ENCODE measurements around the gene DGCR6L.
A peak's percentile ranks its signal among the peaks of the same experiment; 100 is the strongest.
"Not testable (repeated sequence)": the region's sequence is repeated elsewhere in the genome, so short reads cannot be mapped to it uniquely, and the experiment has no call there.

Gene DGCR6L

DNA sequence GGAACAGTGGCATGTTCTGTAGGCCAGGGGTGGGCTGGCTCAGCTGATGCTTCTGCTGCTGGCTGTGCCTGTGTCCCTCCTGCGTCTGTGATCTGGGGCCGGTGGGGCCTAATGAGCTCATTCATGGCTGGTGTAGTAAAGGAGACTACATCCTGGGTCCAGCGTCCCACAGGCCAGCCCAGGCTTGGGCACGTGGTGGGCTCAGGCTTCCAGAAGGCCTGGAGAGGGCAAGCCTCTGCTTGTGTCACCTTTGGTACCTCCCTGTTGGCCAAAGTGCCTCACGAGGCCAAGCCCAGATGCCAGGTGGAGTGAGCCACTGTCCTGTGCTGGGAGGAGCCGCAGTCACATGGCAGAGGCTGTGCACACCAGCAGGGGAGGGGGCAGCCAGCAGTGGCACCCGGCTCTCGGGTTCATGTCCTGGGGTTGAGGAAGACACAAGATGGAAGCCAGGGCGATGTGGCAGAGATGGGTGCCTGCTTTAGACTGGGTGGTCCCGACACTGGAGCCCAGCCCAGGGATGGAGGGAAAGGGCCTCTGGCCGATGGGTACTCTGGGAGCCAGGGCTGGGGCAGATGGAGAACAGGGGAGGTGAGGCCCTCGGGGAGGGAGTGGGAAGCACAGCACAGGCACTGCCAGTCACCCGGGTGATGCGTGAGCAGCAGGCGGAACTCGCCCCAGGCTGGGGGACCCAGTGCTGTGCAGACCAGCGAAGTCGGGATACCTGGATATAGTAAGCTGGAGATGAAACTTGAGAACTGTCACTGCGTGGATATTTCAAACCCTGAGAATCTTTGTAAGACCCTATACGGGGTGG lies 8.4 kb downstream of the DGCR6L start:
- not testable (repeated sequence) for H3K4me3 ChIP-seq (ENCODE audit: low read depth, low read length); DNase-seq (ENCODE audit: low read depth)

DNA sequence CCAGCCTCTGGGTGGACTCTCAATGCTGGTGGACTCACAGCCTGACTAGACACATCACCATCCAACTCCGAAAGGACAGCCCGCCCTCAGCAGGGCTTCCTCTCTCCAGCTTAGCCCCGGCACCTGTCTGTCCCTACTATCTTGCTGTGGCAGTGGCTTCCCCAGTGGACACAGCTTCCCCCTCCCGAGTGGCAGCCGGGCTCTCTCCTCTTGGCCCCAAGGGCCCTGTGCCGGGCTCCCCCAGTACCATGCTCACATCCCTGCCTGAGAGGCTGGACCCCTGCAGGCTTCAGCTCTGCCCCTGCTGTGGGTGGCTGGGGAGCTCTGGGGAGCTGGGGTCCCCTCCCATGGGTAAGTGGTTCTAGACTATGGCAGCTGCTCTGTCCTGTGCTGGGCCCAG lies 9.1 kb downstream of the DGCR6L start:
- not testable (repeated sequence) for H3K4me3 ChIP-seq (ENCODE audit: low read depth, low read length); DNase-seq (ENCODE audit: low read depth)

DNA sequence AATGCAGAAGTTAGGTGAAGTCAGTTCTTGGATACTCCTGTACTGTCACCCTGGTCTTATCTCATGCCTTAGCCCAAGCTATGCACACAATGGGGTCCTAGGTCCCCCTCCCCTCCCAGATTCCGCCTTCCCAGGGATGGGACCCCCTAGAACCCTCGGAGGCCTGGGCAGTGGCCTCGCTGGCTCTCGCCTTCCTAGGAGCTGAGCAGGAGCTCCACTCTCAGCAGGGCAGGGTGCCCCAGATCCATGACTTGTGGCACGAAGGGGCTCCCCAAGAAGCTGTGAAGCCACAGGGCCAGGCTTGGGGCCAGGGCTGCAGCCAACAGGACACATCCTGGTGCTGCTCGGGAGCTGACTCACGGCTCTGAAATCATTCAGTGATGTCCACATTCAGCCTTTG lies 9.7 kb downstream of the DGCR6L start:
- DNase-seq (ENCODE audit: low read depth); H3K4me3 ChIP-seq (ENCODE audit: low read depth, low read length): not testable (repeated sequence)

DNA sequence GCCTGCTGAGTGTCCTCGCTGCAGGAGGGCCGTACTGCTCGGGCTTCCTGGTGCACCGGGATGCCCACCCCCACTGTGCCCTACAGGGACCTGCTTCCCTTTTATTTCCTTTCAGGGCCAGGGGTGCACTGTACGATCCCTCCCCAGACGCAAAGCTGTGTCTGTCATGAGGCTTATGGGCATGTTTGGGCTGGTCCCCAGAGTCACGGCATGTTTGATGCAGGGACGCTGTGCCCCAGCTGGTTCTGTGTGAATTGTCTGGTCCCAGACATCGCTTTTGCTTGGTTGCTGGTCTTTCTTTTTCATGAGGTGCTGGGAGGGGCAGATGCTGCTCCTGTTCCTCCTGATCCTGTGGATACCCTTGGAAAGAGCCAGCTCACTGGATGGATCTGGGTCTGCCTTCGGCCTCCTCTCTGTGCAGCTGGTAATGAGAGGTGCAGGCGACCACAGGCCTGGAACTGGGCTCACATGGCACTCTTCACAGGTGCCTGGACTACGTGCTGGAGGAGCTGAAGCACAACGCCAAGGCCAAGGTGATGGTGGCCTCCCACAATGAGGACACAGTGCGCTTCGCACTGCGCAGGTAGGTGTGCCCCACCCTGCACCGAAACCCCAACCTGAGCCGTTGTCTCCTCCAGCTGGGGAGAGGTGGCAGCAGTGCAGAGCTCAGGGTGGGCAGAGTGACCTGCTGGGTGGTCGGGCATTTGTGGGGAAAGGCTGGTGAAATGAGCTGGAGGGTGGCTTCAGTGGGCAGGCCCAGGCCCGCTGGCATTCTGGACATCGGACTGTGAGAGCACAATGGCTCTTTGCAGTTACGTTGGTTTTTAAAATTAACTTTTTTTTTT lies 10.8 kb downstream of the DGCR6L start:
- not testable (repeated sequence) for DNase-seq (ENCODE audit: low read depth); H3K4me3 ChIP-seq (ENCODE audit: low read depth, low read length)

DNA sequence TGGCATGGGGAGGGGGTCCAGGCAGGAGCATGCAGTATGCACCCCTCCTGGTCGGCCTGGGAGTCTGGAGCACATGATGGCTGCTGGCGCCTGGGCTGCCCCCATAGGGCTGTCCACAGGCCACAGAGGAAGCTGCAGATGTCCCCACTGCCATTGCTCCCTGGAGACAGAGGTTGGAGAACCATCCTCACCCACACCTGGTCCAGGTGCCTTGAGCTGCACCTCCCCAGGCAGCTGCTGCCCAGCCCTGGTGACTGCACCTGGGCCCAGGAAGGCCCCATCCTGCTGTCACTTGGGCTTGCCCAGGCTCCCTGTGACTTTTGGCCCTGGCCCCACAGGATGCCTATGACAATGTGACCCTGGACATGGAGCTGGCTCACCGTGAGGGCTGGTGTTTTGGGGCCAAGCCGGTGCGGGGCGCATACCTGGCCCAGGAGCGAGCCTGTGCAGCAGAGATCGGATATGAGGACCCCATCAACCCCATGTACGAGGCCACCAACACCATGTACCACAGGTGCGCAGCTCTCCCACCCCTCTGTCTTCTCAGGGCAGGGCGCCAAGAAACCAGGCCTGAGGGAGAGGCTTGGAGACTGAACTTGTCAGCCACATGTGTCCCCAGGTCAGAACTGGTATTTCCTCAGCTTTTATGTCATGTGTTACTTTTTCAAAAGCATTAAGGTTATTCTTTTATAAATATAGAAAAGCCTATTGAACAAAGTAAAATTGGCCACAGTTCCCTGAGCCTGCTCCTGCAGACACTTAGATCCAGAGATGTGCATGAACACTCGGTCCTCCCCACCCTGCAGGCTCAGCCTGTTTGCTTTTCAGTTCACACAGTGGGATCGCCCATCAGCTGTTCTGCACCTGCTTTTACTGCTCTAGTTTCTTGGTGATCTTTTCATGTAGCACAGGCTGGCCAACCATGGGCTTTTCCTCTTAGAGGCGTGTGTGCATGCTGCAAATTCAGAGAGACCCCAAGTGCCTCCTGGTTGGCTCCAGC lies 12.1 kb downstream of the DGCR6L start:
- not testable (repeated sequence) for H3K4me3 ChIP-seq (ENCODE audit: low read depth, low read length); DNase-seq (ENCODE audit: low read depth)

DNA sequence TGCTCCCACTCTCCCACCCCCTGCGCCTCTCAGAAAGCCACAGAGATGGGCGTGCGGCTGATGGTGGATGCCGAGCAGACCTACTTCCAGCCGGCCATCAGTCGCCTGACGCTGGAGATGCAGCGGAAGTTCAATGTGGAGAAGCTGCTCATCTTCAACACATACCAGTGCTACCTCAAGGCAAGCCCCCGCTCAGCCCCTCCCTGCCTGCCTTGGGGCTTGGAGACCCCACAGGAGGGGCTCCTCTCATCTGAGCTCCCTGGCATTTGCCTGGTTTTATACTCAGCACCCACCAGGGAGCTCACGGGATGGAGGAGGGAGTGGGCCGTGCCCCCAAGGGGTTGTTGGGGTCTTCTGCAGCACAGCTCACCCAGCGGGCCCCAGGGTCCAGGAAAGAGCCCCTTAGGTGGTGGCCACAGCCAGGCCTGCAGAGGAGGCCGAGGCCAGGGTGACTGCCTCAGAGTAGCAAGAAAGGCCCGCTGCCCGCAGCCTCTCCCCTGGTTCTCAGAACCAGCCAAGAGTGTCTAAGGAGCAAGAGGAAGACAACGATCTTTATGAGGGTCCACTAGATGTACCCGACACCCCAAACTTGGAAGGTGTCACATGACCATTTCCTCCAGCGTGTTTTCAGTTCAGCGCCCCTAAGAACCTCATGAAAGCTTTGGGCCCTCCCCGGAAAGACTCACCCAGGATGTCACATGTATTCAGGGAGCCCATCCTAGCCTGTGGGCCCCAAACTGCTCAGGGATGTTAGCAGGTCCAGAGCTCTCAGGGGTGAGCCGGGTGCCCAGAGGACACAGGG lies 13.0 kb downstream of the DGCR6L start:
- DNase-seq (ENCODE audit: low read depth); H3K4me3 ChIP-seq (ENCODE audit: low read depth, low read length): not testable (repeated sequence)

DNA sequence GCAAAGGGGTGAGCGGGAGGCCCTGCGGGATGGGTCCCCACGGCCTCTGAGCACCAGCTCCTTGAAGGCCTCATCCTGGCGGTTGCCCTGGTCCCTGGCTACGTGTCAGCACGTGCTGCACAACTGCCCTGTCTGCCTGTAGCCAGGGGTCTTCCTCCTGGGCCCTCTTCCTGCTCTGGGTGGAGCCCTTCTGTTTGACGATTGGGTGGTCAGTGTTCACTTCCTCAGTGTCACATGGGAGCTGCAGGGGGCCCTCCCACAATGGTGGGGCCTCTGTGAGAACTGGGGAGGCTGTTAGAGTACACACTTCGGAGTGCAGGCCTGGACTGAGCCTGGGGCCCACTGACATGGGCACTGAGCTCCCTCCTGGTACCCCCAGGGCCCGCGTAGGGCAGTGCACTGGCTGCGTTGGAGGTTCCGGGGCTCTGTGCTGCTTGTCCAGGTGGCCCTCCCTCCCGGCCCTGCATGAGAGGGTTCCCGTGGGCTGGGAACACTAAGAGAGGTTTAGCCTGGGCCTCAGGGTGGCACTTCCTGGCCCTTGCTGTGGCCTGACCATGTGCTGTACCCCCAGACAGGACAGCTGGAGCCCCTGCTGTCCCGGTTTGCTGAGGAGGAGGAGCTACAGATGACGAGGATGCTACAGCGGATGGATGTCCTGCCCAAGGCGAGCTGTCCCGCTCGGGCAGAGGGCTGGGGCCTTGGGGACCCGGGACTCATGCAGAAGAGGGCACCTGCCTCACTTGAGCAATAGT lies 13.8 kb downstream of the DGCR6L start:
- H3K4me3 ChIP-seq (ENCODE audit: low read depth, low read length), result no peak overlapping the region
- DNase-seq (ENCODE audit: low read depth), result no peak

DNA sequence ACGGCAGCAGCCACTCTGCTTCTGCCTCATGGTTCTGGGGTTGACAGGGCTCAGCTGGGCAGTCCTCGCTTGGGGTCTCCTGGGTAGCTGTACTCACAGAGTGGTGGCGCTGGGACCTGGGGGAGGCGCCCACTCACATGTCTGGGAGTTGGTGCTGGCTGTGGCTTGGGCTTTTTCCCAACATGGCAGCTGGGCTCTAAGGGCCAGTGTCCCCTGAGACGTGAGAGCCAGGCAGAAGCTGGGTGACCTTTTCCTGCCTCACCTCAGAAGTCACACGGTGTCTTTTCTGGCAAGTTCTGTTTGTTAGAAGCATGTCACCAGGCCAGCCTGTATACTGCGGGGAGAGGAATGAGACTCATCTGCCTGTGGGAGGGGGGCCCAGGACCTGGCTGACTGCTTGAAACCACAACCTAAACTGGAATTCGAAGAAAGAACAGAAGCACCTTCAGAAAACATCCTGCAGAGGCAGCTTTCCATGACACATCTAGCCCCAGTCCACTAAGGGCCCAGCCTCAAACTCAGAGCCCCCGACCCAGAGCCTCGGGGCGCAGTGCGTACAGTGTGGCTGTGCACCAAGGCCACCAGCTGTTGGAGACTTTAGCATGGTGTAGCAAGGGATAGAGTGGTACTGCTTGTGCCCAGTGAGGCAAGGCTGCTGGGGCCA lies 14.5 kb downstream of the DGCR6L start:
- DNase-seq (ENCODE audit: low read depth); H3K4me3 ChIP-seq (ENCODE audit: low read depth, low read length): not testable (repeated sequence)

DNA sequence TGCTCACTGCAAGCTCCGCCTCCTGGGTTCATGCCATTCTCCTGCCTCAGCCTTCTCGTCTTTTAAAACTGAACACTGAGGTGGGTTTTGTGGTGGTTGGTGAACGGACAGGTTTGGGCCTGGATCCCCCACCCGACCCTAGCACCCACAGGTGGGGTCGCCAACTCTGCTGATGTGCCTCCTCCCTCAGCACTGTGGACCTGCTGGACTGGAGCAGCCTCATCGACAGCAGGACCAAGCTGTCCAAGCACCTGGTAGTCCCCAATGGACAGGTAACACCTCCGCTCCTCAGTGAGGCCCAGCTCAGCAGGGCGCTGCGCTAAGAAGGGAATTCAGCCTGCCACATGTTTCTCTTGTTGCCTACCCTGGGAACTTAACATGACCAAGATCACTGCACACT lies 15.2 kb downstream of the DGCR6L start:
- no peak for DNase-seq (ENCODE audit: low read depth)

DNA sequence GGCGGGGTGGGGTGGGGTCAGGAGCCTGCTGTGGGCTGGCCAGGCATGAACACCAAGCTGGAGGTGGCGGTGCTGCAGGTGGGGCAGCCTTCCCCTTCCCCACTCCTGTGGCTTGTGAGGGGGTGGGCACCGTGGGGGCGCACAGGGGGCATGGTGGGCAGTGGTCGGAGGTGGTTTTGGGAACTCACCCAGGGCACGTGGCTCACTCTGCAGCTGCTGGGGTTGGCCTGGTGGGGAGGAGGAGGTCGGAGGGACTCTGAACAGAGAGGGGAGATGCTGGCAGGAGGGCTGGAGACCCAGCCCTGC lies 16.7 kb downstream of the DGCR6L start:
- not testable (repeated sequence) for H3K4me3 ChIP-seq (ENCODE audit: low read depth, low read length); DNase-seq (ENCODE audit: low read depth)

More for the DNA sequence above, 15.2 kb downstream of the DGCR6L start:
- H3K4me3 ChIP-seq (ENCODE audit: low read depth, low read length), result no peak overlapping the region

DNA sequence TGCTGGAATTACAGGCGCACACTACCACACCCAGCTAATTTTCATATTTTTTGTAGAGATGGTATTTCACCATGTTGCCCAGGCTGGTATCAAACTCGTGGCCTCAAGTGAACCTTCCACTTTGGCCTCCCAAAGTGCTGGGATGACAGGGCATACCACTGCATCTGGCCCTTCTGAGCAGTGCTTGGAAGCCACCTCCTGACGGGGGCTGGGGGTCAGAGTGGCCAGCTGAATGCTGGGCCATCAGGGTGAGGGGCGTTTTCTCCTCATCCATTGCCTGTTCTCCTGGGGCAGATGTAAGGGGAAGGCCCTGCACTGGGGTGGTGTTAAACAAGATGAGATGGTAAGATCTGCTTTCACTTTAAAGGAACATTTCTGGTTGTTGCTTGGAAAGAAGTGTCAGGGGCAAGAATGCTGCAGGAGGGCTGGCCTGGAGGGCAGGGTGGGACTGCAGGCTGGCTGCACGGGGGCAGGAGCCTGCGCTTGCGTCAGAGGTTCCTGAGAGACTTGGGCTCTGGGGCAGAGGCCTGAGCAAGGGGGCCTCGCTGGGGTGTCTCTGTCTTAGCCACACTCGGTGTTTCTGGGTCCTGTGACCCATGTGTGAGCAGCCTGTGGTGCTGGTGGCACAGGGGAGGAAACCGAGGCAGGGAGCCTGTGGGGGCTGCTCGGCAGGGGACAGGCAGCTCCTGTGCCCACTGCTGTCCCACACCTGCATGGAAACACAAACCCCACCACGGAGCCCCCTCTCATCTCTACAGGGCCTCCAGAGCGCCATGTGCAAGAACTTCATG lies 17.2 kb downstream of the DGCR6L start:
- no peak overlapping the region for H3K4me3 ChIP-seq (ENCODE audit: low read depth, low read length)
- no peak for DNase-seq (ENCODE audit: low read depth)

DNA sequence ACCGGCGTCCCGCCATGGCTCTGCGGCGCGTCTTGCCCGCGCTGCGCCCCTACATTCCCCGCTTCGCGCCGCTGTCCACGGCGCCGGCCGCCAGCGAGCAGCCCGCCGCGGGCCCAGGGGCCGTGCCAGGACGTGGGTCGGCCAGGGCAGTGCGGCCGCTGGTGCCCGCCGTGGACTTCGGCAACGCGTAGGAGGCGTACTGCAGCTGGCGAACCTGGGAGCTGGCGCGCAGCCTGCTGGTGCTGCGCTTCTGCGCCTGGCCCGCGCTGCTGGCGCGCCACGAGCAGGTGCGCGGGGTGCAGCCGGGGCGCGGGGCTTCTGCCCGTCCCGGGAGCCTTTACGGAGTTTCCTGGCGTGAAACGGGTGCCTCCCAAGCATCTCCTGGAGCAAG lies 20.1 kb downstream of the DGCR6L start:
- no peak for DNase-seq (ENCODE audit: low read depth)
- H3K4me3 ChIP-seq (ENCODE audit: low read depth, low read length), result peak overlapping the region; percentile 47

DNA sequence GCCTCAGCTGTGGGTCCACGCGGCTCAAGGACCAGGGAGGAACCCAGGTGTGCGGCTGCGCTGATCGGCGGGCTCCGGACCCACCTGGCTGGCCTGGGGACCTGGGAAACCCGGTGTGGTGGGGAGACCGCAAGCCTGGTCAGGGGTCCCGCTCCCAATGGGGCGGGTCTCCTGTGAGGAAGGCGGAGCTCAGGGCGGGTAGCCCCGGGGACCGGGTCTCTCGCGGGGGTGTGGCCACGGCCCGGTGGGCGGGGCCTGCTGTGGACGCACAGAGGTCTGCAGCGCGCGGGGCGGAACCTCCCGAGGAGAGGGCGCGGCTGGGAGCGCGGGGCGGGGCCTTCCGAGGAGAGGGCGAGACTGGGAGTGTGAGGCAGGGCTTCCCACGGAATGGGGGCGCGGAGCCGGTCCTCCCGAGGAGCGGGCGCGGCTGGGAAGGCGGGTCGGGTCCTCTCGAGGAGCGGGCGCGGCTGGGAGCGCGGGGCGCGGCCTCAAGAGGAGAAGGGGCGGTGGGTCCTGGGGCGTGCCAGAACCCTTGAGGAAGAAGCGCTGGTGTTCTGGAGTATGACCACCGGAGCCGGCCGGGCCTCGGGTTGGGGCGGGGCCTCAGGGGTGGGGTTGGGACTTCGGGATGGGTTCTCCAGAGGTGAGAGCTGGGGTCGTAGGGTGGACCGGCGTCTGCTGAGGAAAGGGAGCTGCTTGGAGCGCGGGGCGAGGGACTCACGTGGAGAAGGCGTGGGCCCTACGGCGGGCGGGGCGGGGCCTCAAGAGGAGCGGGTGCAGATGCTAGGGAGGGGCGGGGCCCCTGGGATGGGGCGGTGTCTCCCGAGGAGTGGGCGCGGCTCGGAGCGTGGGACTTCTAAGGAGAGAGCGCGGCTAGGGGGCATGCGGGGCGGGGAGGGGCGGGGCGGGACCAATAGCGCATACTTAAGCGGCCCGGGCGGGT lies 20.8 kb downstream of the DGCR6L start:
- DNase-seq (ENCODE audit: low read depth), result no peak
- peak overlapping the region; percentile 47 for H3K4me3 ChIP-seq (ENCODE audit: low read depth, low read length)

DNA sequence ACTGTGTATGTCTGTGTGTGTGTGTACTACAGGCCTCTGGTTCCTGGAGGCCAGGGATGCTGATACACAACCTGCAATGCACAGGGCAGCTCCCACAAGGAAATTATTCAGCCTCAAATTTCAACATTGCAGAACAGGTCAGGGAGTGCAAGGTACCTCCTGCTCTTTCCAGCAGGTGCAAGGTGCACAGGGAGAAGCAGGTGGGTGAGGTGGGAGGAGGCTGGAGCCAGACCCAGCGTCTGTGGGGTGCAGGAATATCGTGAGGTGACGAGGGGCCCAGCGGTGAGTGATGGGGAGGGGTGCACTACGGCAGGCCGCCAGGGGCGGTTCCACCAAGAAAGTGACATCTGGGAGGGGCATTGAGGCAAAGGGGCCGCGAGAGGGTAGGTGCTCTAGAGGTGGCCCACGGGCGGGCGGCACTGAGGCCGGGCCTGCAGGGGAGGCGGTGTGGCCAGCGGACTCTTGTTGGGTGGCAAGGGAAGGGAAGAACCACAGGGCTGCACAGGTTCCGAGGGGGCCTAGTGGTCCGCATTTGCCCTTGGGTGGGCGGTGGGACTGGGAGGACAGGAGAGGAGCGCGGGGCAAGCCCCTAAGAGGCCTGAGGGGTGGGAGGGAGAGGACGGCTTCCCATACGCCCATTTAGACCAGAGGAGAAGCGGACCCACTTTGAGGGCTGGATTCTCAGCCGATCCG lies 21.6 kb downstream of the DGCR6L start:
- no peak for DNase-seq (ENCODE audit: low read depth)
- no peak overlapping the region for H3K4me3 ChIP-seq (ENCODE audit: low read depth, low read length)

DNA sequence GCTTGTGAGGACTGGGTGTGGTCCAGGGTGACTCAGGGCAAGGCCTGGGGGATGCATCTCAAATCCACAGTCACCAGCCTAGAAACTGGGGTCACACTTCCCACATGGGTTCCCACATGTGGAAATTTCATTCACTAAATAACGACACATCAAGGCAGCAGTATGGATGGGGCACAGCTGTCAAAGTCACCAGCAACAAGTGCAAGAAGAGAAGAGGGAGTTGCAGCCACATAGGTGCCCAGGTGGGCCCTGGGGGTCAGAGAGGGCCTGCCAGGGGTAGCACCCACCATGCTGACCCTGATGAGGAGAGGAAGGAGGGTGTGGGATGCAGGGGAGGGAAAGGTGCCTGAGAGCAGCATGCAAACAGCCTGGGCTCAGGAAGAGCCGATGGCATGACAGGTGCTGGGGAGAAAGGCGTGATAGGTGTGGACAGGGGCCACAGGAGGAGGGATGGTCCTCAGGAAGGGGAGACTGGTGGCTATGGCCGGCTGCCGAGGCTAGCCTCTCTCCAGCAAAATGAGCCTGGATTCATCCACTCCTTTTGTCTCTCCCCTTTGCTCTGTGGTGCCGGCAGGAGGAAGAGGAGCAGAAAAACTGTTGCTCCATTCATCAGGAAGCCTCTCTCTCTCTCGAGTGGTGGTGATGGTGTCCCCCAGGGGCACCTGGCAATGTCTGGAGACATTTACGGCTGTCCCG lies 22.3 kb downstream of the DGCR6L start:
- DNase-seq (ENCODE audit: low read depth), result no peak
- no peak overlapping the region for H3K4me3 ChIP-seq (ENCODE audit: low read depth, low read length)
